ENCODE data around the gene RFX3.
"Not testable (repeated sequence)": the region's sequence is repeated elsewhere in the genome, so short reads cannot be mapped to it uniquely, and the experiment has no call there.

RFX3 gene

GRCh38 chr9:3342159-3342777 is 183.5 kb downstream of the RFX3 start:
- DNase-seq, result no peak

- DNase-seq, result peak; percentile 62
These were observed 188.1 kb downstream of the RFX3 start for GRCh38 chr9:3337515-3338225.

GRCh38 chr9:3336951-3337350 is 188.8 kb downstream of the RFX3 start:
- DNase-seq, result no peak

- no peak for DNase-seq
These were observed 193.0 kb downstream of the RFX3 start for GRCh38 chr9:3332802-3333201.

GRCh38 chr9:3331801-3332200 is 194.0 kb downstream of the RFX3 start:
- no peak for DNase-seq

GRCh38 chr9:3330792-3331420 is 194.9 kb downstream of the RFX3 start:
- no peak for DNase-seq

GRCh38 chr9:3329361-3329760 is 196.4 kb downstream of the RFX3 start:
- DNase-seq, result no peak

GRCh38 chr9:3323714-3324113 is 202.1 kb downstream of the RFX3 start:
- no peak for DNase-seq

GRCh38 chr9:3321186-3321585 is 204.6 kb downstream of the RFX3 start:
- DNase-seq, result no peak

GRCh38 chr9:3312595-3312994 is 213.2 kb downstream of the RFX3 start:
- DNase-seq, result not testable (repeated sequence)

- no peak for DNase-seq
These were observed 217.2 kb downstream of the RFX3 start for GRCh38 chr9:3308609-3309008.

GRCh38 chr9:3304388-3304787 is 221.4 kb downstream of the RFX3 start:
- not testable (repeated sequence) for DNase-seq

- no peak for DNase-seq
These were observed 225.9 kb downstream of the RFX3 start for GRCh38 chr9:3299872-3300271.

- no peak for DNase-seq
These were observed 229.3 kb downstream of the RFX3 start for GRCh38 chr9:3296536-3296935.

- no peak for DNase-seq
These were observed 233.5 kb downstream of the RFX3 start for GRCh38 chr9:3292311-3292710.

GRCh38 chr9:3290231-3290840 is 235.5 kb downstream of the RFX3 start:
- DNase-seq, result no peak

- no peak for DNase-seq
These were observed 237.1 kb downstream of the RFX3 start for GRCh38 chr9:3288686-3289085.

GRCh38 chr9:3285365-3286161 is 240.2 kb downstream of the RFX3 start:
- DNase-seq, result no peak

- DNase-seq, result no peak
These were observed 243.4 kb downstream of the RFX3 start for GRCh38 chr9:3282365-3282764.

GRCh38 chr9:3281399-3281798 is 244.4 kb downstream of the RFX3 start:
- no peak for DNase-seq

- DNase-seq, result no peak
These were observed 248.6 kb downstream of the RFX3 start for GRCh38 chr9:3277200-3277599.

GRCh38 chr9:3271581-3271980 is 254.2 kb downstream of the RFX3 start:
- DNase-seq, result no peak

- DNase-seq, result no peak
These were observed 254.6 kb downstream of the RFX3 start for GRCh38 chr9:3271157-3271556.
